GM15510 (cell line): ENCODE data around the gene EVX2.

Experiments
- POLR2A ChIP-seq: IDR thresholded peaks from 3 replicates; pipeline ENCODE4 v1.6.1; 2011; ENCODE audit warnings: borderline replicate concordance; ENCODE audit not compliant: insufficient read length; ENCODE audit errors: extremely low read depth

EVX2 gene

DNA sequence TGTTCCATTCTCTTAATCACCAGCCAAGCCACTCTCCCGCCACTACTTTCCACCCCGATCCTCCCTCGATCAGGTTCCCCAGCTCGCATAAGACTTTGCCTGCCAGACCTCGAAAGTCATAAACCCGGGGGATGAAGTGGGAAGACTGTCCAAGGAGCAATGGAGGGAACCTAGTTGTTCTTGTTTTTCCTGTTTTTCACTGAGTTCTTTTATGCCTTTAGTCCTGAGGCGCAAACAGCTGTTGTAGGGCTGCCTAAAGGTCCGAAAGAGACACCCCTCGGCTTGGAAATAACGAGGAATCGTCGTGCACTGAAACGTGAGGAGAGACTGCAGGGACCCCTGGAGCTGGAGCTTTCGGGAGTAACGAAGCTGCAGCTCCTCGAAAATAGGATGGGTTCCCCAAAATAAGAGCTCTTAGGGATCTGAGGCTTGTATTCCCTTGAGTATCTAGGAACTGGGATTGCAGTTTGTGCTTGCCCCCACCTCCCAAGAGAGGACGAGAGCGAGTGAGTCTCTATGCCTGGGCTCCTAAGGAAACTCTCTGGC lies 14.1 kb upstream of the EVX2 start:
- no peak for TF ChIP-seq POLR2A

GRCh38 chr2:176096986-176097819 lies 13.4 kb upstream of the EVX2 start:
- no peak for TF ChIP-seq POLR2A

DNA sequence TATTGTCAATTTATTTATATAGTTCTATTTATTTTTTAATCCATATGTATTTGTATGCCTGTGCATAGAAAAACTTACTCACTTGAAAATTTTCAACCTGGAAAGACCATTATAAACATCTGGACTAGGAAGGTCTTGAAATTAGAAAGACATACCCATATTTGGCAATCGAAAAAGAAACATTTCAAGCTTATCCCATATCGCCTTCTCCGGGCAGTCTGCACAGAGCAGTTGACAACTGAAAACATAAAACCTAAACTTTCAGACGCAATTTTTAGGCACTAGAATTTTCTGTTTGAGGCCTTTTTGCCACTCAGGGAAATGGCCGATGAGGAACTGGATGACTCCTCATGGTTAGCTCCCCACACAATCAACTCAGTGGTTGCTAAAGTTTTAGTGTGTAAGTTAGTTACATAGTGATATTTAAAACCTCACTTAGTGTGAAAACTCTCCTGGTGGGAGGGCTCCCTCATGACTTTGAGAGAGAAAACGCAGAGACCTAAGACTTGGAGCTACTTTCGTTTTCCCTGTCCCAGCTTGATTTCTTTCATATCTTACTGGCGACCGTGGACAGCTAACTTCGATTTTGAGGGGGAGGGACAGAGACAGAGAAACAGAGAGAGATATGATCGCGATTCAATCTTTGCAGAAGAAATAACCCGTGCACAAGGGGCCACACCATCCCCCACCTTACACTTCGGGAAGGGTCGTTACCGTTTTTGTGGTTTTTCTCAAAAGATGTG lies 12.7 kb upstream of the EVX2 start:
- TF ChIP-seq POLR2A, result no peak

DNA sequence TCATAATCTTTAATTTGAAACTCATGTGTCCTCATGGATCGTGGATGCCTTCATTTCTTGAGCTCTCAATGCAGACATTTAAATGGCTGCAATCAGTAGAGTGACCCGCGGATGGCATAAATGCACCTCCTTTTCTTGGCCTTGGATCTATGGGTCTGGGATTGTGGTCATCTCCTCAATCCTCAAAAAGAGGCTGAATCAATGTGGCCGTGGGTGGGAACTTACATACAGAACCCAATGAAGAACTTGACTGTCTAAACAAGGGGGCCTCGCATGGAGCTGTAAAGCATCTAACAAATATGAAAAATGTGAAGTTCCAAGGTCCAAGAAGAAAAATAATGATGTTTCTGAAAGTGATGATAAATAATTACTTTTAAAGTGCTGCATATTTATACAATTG lies 11.7 kb upstream of the EVX2 start:
- no peak for TF ChIP-seq POLR2A

DNA sequence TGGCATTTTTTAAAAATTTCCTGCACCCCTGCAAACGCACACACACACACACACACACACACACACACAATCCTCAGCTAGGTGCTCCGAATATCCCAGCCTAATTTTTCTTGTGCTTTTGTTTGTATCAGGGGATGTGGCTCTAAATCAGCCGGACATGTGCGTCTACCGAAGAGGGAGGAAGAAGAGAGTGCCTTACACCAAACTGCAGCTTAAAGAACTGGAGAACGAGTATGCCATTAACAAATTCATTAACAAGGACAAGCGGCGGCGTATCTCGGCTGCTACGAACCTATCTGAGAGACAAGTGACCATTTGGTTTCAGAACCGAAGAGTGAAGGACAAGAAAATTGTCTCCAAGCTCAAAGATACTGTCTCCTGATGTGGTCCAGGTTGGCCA lies 10.6 kb upstream of the EVX2 start:
- no peak for TF ChIP-seq POLR2A

DNA sequence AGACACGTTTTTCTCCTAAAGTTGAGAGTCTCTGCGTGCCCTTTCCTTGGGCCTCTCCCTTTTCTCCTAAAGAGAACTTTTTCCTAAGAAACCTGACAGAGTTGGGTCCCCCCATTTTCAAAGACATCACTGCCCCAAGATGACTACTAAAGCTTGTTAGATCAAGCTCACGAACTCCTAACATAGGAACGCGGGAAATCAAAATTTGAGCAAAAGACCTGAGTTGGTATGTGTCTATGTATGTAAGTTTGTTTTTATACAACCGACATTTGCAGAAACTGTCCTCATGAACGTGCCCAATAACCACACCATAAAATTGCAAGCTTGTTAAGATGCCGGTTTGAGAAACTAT lies 10.1 kb upstream of the EVX2 start:
- no peak for TF ChIP-seq POLR2A

GRCh38 chr2:176093145-176093897 lies 9.6 kb upstream of the EVX2 start:
- no peak for TF ChIP-seq POLR2A

- TF ChIP-seq POLR2A, result no peak
Observed at GRCh38 chr2:176092270-176093144, 8.7 kb upstream of the EVX2 start, which contains the start of gene HOXD13. HOXD13 (plus strand) TSS chr2:176092721; CDS start chr2:176092891, 170 bp downstream.

DNA sequence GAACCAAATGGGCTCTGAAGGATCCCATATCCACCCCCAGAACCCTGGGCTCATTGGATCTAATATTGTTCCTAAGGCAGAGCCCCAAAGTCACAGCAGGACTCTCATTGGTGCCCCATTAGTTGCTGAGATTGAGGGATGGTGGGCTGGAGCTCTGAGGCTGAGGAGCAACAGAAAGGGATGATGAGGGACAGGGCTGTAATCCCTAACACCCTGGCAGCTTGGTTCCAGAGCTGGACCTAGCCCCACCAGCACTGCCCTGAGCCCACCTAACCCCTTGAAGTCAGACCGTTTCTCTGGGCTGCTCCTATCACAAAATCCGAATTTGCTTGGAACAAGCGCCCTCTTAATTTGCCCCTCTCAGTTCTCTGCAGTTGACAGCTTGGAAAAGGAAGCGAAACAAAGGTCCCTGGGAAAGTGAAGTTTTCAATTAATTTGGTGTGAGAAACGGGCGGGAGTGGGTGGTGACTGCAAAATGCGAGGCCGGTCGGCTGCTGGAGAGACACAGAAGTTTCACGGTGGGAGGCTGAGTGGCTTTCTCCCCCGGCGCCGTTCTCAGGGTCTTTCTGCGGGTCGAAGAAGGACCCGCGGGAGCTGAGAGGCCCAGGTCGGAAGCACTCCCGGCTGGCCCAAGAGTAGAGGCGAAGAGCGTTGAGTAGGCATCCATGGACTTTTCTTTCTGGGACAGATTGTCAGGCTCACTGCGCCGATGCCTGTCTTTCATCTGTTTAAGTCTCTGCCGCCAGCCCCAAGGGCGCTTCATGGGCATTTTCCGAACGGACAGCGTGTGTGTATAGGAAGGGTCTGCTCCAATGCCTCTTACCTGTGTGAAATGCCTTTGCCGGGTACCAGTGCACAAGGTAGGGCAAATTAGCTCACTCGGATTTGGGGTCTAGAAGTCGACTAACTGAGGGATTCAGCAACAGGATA lies 7.8 kb upstream of the EVX2 start:
- TF ChIP-seq POLR2A, result no peak

DNA sequence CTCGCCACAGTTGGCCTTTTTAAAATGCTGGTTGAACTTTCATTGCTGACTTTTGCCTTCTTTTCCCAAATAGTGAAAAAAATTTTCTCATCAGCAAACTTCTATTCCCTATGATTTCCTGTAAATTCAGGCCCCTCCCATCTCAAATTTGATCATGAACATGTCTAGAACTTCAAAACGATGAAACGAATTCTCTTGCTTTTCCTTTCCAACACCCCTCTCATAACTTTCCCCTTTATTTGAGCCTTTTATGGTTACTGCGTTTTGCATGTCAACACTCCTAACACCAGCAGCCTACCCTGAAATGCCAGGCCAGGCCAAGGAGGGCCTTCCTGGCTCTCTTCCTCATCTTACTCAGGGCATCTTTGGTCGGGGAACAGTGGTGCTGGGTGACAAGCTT lies 7.1 kb upstream of the EVX2 start:
- no peak for TF ChIP-seq POLR2A

- TF ChIP-seq POLR2A, result no peak
Observed at GRCh38 chr2:176089843-176090395, 6.2 kb upstream of the EVX2 start.

DNA sequence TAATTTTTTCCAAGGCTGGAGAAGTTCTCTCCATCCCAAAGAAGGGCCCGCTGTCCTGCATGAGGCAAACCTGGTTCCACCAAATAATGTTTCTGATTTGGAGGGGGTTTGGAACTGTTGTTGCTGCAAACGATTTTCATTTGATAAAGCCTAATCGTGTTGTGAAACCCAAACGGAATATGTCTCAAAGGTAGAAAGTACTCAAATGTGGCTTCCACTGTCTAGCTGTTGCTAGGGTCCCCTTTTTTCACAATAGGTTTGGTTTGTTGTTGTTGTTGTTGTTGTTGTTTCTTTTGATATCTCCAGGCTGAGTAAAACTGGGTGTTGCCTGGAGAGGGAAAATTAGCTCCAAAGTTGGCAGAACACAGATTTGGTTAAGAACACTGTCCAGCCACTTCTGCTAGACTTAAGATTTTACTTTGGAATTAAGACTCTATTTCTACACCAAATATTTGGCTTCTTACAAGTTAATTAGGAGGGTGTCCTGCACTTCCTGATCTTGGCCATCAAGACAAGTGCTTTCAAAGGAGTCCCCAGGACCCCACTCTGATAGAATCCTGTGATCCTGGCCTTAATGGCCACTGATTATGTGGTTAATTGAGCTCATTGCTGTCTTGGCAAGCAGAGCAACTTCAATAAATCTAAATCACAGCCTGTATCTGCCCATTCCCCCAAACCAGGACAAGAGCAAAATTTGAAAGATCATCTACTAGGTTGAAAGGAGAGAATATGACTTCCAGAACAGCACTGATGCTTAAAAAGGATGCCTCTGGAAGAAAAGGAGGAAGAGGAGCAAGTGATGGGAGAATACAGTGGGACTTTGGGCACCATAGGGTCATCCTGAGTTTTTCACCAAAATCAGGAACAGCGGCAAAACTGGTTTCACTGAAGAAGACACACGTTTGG lies 5.4 kb upstream of the EVX2 start:
- no peak for TF ChIP-seq POLR2A
